OCI-LY1 (cell line): ENCODE measurements around the gene CLDN9.
A peak's percentile ranks its signal among the peaks of the same experiment; 100 is the strongest.

Source experiments
- EZH2 ChIP-seq: fragments of 200-600 bp; sonication (generic), shearing (Covaris generic); IDR thresholded peaks from 2 replicates; pipeline ENCODE4 v1.8.0; 2017; ENCODE audit warnings: borderline replicate concordance, mixed run types, mild to moderate bottlenecking, antibody characterized with exemption, low read length, moderate library complexity, mixed read lengths
- TF ChIP-seq, protein P1 (sequence below): fragments of 200-600 bp; sonication (generic), shearing (Covaris generic); IDR thresholded peaks from 2 replicates; pipeline ENCODE4 v1.5.1; 2017; ENCODE audit warnings: mild to moderate bottlenecking, antibody characterized with exemption, low read length, moderate library complexity, mixed read lengths

GRCh38 chr16:2963723-2964474 is 48.8 kb upstream of the CLDN9 start, which contains the start of gene KREMEN2:
- TF ChIP-seq, protein P1, sequence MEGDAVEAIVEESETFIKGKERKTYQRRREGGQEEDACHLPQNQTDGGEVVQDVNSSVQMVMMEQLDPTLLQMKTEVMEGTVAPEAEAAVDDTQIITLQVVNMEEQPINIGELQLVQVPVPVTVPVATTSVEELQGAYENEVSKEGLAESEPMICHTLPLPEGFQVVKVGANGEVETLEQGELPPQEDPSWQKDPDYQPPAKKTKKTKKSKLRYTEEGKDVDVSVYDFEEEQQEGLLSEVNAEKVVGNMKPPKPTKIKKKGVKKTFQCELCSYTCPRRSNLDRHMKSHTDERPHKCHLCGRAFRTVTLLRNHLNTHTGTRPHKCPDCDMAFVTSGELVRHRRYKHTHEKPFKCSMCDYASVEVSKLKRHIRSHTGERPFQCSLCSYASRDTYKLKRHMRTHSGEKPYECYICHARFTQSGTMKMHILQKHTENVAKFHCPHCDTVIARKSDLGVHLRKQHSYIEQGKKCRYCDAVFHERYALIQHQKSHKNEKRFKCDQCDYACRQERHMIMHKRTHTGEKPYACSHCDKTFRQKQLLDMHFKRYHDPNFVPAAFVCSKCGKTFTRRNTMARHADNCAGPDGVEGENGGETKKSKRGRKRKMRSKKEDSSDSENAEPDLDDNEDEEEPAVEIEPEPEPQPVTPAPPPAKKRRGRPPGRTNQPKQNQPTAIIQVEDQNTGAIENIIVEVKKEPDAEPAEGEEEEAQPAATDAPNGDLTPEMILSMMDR, result peak; percentile 17; the same call in 1 of the 2 replicates
- no peak for TF ChIP-seq EZH2
